Aorta (tissue), 4 donors: ENCODE measurements around the gene ZKSCAN3. TPM values are rescaled to one million over a fixed set of nuclear protein-coding genes. Genes with fewer than 3 reads are reported as not detected.

Experiments
- polyA plus RNA-seq, 2 donors: library from polyadenylated mRNA; stranded (reverse); fragments of 200-250 nt; gene quantifications; one replicate each; pipeline ENCODE4 v1.2.3, GENCODE V29; 2013
- total RNA-seq, 2 donors: library from RNA; stranded (reverse); fragmentation: NEBNext Ultra II Directional; extraction: Animal tissue kit (Norgen Biotek cat#: 25700); gene quantifications; one replicate each; pipeline ENCODE4 v1.2.1, GENCODE V29; 2021
- donor health status: healthy with polysubstance abuse.
- donor health status: Bipolar disorder and iron deficiency.
- donor health status: DM: no; HTN: no; CAD: no.
- donor health status: DM: yes; HTN: yes; CAD: no.

ZKSCAN3 gene
- total and polyA plus RNA-seq, 4 donors: 0.50 to 8.6 (median 3.5) TPM

Other genes with a start within 250 kb of the ZKSCAN3 start
- 1 to 10 TPM; 4.4 to 5.0 TPM for gene ZSCAN16, start 225.3 kb upstream of the ZKSCAN3 start, total RNA-seq
- 1 to 10 TPM; 4.5 to 7.3 TPM for gene ZSCAN16, start 225.3 kb upstream of the ZKSCAN3 start, polyA plus RNA-seq
- 10 to 100 TPM; 20.7 to 31.8 TPM for gene ZKSCAN8, start 208.1 kb upstream of the ZKSCAN3 start, total RNA-seq
- gene ZKSCAN8, start 208.1 kb upstream of the ZKSCAN3 start, polyA plus RNA-seq: 10 to 100 TPM in 1 of 2 donors, 1 to 10 TPM in 1; 2.3 to 12.5 TPM
- gene ZSCAN9, start 124.7 kb upstream of the ZKSCAN3 start, total RNA-seq: 10 to 100 TPM; 15.4 to 18.5 TPM
- gene ZSCAN9, start 124.7 kb upstream of the ZKSCAN3 start, polyA plus RNA-seq: 10 to 100 TPM in 1 of 2 donors, 1 to 10 TPM in 1; 4.4 to 14.0 TPM
- gene ZKSCAN4, start 97.7 kb upstream of the ZKSCAN3 start, total RNA-seq: 1 to 10 TPM; 4.0 to 6.8 TPM
- 1 to 10 TPM; 2.5 to 3.6 TPM for gene ZKSCAN4, start 97.7 kb upstream of the ZKSCAN3 start, polyA plus RNA-seq
- gene NKAPL, start 90.7 kb upstream of the ZKSCAN3 start, total RNA-seq: 1 to 10 TPM; 1.6 to 3.2 TPM
- 1 to 10 TPM; 1.9 to 4.3 TPM for gene NKAPL, start 90.7 kb upstream of the ZKSCAN3 start, polyA plus RNA-seq
- gene ZSCAN26, start 82.8 kb upstream of the ZKSCAN3 start, total RNA-seq: 10 to 100 TPM; 15.7 to 22.8 TPM
- 10 to 100 TPM; 15.9 to 16.1 TPM for gene ZSCAN26, start 82.8 kb upstream of the ZKSCAN3 start, polyA plus RNA-seq
- gene PGBD1, start 68.4 kb upstream of the ZKSCAN3 start, total RNA-seq: 1 to 10 TPM; 6.2 to 6.7 TPM
- 1 to 10 TPM; 3.5 to 7.2 TPM for gene PGBD1, start 68.4 kb upstream of the ZKSCAN3 start, polyA plus RNA-seq
- 10 to 100 TPM in 1 of 2 donors, 1 to 10 TPM in 1; 8.3 to 10.9 TPM for gene ZSCAN31, start 13.8 kb upstream of the ZKSCAN3 start, total RNA-seq
- gene ZSCAN31, start 13.8 kb upstream of the ZKSCAN3 start, polyA plus RNA-seq: 1 to 10 TPM; 4.4 to 7.6 TPM
- 1 to 10 TPM; 5.0 to 7.0 TPM for gene ZSCAN12, start 49.8 kb downstream of the ZKSCAN3 start, total RNA-seq
- gene ZSCAN12, start 49.8 kb downstream of the ZKSCAN3 start, polyA plus RNA-seq: 1 to 10 TPM; 2.3 to 3.3 TPM
- gene ZSCAN23, start 93.5 kb downstream of the ZKSCAN3 start, total RNA-seq: 1 to 10 TPM; 2.9 to 4.5 TPM
- gene ZSCAN23, start 93.5 kb downstream of the ZKSCAN3 start, polyA plus RNA-seq: 1 to 10 TPM in 1 of 2 donors, under 1 TPM in 1; 0.82 to 1.5 TPM
- not detected for gene GPX6, start 165.8 kb downstream of the ZKSCAN3 start, total RNA-seq
- gene GPX6, start 165.8 kb downstream of the ZKSCAN3 start, polyA plus RNA-seq: not detected
- not detected for gene GPX5, start 175.9 kb downstream of the ZKSCAN3 start, total RNA-seq
- not detected for gene GPX5, start 175.9 kb downstream of the ZKSCAN3 start, polyA plus RNA-seq